ENCODE results near the gene TEAD3.

The TEAD3 gene

DNA sequence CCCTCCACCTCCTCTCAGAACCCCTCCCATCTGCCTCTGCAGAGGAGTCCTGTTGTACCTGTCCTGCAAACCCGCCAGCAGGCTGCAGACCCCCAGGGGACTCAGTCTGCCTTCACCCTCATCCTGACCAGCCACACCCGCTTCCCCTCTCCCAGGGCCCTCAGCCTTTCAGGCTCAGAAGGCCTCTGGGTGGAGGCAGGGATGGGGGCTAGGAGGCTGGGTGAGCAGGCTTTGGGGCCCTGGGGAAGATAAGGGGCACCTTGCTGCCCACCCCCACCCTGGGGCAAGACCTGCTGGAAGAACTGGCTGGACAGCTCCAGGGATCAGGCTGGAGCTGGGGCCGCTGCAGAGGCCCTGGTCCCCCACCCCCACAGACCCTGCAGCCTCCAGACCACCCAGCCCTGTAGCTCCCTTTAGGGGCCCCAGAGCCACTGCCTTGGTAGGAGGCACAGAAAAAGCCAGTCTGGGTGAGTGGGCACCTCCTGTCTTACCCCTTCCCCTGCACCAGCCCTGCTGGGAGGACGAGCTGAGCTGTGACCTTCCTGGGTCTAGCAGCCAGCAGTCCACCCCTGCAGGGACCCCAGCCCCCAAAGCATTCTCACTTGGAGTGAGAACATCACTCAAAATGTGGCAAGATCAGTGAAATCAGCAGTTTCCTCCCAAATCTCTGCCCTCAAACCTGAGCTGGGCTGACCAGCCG, 5.2 kb downstream of the TEAD3 start:
- TF ChIP-seq ZNF274 (IDR thresholded peaks at IDR 0.05; ENCODE audit: low read depth, low read length): no peak
- H3K4me3 ChIP-seq (ENCODE audit: low read length): no peak overlapping the region

DNA sequence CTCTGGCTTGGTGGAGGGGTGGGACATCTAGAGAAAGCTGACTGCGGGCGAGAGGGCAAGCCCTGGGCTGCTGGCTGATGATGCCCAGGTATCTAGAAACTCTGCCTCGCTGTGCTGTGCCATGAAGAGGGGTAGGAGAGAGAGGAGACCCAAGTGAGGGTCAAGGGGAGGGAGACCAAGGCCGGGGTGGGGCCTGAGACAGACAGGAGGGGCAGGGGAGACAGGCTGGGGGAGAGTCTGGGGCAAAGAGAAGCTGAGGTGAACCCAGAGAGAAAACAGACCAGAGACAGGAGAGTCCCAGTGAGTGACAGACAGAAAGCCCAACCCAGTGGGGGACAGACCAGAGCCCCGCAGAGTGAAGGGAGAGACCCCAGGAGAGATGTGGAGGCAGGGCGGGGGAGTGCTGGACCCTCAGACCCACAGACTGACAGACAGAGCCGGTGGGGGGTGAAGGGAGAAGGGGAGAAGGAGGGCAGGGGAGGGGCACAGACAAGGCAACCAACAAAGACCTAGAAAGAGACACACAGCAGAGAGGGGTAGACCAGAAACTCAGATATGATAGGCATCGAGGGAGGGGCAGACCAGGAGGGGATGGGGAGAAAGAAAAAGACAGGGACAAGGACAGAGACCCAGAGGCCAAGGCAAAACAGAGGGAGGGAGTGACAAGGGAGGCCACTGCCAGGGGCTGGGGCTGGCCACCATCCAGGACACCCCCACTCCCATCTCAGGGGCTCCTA, 5.9 kb downstream of the TEAD3 start:
- no peak for TF ChIP-seq ZNF274 (IDR thresholded peaks at IDR 0.05; ENCODE audit: low read depth, low read length)
- H3K4me3 ChIP-seq (ENCODE audit: low read length): no peak overlapping the region

DNA sequence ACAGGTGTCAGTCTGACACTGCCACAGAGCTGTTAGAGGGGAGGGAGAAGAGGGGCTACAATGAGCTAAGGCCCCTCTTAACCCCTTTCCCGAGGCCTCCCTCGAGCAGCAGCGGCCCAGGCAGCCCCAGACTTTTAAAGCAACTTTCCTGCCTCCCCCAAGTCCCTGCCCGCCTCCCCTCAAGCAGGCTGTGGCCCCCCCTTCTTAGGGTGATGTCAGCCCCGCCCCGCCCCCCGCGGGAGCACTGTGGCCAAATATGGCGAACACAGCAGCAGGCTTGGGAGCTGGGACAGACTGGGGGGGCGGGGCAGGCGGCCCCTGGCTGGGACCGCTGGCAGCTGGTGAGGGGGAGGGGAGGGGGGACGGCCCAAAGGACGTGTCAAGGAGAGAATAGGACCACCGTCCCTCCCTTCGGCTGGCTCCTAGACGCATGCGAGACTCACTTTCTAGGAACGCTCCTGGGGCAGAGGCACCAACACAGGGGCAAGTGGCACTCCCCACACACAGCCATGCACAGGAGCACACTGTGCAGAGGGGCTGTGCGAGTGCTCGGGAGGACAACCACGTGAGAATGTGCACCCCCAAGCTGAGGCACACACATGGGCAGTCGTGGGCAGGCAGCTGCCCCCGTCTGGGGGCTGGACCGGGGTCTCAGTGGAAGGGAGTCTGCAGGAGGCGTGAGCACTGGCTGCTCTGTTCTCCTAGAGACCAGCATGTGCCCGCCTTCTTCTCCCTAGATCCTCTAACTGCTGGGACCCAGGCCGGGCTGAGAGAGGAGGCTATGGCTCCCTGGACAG, 6.7 kb downstream of the TEAD3 start:
- no peak for TF ChIP-seq ZNF274 (IDR thresholded peaks at IDR 0.05; ENCODE audit: low read depth, low read length)
- no peak overlapping the region for H3K4me3 ChIP-seq (ENCODE audit: low read length)

DNA sequence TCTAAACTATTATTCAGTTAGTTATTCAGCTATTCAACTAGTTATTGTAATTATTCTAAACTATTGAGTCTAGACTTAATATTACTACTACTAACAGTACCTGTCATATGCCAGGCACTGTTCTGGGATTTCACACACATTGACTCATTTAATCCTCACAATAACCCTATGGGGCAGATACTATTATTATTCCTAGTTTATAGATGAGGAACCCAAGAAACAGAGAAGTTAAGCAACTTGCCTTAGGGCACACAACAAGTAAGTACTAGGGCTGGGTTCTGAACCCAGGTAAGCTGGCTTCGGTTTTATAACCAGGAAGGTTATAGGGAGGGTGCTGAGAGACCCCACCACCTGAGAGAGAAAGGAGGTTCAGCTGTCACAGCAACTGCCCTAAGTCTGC, 7.8 kb downstream of the TEAD3 start:
- H3K4me3 ChIP-seq (ENCODE audit: low read length): no peak overlapping the region
- TF ChIP-seq ZNF274 (IDR thresholded peaks at IDR 0.05; ENCODE audit: low read depth, low read length): no peak

DNA sequence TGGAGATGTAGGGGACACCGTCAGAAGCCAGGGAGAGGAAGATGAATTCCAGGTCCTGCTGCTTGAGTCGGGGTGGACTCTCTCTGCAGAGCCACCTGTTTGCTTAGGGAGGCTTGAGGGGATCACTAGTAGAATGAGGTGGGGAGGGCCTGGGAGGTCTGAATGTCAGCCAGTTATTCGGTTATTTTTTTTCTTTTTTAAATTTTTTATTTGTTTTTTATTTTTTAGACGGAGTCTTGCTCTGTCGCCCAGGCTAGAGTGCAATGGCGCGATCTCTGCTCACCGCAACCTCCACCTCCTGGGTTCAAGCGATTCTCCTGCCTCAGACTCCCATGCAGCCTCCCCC, 8.4 kb downstream of the TEAD3 start:
- TF ChIP-seq ZNF274 (IDR thresholded peaks at IDR 0.05; ENCODE audit: low read depth, low read length): no peak
- H3K4me3 ChIP-seq (ENCODE audit: low read length): no peak overlapping the region

DNA sequence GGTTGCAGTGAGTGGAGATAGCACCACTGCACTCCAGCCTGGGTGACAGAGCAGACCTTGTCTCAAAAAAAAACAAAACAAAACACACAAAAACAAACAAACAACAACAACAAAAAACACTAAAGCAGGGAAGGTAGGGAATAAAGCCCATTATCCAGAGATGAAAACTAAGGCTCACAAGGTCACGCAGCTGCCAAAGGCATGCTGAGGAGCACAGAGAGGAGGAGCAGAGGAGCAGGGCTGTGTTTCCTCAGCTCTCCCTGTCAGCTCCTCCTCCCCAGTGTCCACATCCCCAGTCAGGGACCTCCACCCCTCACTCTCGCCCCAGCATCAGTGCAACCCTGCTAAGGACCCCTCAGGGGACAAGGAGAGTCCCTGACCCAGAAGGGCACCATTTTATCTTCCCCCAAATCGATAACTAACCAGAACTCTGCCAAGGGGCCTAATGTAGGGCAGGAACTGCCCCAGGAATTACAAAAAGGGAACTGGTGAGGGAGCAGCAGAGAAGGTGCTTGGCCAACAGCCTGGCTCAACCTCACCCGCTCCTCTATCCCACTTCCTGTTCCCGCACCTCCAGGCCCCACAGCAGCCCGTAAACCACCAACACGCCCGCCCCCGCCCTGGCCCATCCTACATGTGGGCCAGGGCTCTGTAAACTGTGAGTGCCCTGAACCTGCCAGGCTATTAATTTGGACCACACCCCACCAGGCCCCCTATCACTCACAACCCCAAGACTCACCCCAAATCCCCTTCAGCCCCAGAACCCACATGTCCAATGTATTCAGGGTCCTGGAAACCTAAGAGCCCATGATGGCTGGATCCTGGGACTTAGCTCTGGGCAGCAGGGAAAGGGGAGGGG, 9.0 kb downstream of the TEAD3 start:
- no peak overlapping the region for H3K4me3 ChIP-seq (ENCODE audit: low read length)
- no peak for TF ChIP-seq ZNF274 (IDR thresholded peaks at IDR 0.05; ENCODE audit: low read depth, low read length)

DNA sequence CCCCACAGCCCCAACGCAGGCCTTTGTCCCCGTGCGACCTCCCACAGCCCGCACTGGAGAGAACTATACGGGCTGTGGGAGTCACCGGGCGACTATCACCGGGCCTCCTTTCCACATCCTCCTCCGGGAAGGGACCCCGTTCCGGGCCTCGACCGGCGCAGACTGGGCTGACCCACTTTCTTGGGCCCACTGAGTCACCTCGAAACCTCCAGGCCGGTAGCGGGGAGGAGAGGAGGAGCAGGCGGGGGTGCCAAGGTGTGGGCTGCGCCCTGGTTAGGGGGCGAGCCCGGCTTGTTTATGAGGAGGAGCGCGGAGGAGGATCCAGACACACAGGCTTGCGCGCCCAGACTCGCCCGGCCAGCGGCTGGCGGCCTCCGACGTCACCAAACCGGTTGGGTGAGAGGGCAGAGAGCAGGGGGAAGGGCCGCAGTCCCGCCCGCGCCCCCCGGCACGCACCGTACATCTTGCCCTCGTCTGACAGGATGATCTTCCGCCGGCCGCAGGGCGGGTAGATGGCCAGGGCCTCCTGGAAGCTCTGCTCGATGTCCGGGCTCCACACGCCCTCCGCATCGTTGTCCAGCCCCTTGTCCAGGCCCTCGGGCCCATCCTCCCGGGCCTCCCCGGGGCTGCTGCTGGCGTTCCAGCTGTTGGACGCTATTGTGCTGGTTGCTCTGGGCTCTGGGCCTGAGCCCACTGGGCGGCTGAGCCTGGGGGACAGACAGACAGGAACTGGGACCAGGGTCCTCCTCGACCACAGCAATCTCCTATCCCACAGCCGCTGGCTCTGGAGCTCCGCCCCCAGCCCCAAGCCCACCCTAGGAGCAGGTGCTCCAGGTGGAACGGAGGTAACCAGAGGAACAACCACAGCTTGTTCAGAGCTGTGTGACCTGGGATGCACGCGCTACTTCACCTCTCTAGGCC, 10.6 kb downstream of the TEAD3 start:
- no peak for TF ChIP-seq ZNF274 (IDR thresholded peaks at IDR 0.05; ENCODE audit: low read depth, low read length)
- no peak overlapping the region for H3K4me3 ChIP-seq (ENCODE audit: low read length)

DNA sequence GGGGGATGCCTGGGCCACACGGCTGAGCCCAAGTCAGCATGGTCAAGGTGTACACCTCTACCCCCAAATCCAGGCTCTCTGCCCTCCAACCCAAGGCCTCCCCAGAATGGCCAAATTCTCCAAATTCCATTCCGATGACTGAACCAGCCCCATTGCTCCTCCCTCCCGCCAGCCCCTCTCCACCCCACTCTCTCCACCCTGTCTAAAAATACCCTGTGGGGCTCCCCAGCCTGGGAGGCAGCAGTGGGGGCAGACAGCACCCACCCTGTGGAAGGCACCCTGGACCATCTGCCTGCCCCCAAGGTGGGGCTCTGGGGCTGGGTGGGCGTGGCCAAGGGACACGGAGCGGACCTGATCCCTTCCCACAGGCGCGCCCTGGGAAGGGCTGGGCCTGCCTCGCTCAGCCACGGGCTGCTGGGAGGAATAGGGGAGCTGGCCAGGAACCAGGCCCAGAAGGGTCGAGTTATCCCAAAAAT, 11.4 kb downstream of the TEAD3 start:
- TF ChIP-seq ZNF274 (IDR thresholded peaks at IDR 0.05; ENCODE audit: low read depth, low read length): no peak
- no peak overlapping the region for H3K4me3 ChIP-seq (ENCODE audit: low read length)

DNA sequence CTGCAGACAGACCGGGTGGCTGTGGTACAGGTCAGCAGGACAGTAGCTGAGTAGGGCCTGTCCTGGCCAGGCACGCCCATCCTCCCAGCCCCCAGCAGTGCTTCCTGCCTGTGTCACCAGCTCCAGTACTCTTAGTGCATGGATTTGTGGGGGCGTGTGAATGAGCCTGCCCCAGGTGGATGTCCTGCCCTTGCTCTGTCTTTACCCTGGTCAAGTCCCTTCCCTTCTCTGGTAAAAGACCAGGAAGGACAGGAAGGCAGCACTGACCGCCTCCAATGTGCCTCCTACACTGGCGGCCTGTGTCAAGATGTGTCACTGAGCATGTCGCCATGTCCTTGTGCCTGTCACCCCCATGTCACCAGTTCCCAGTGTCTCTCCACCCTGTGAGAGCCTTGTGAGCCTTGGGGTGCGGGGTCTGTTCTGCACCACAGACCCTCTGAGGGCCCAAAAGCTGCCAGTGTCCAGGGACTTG, 11.9 kb downstream of the TEAD3 start:
- no peak for TF ChIP-seq ZNF274 (IDR thresholded peaks at IDR 0.05; ENCODE audit: low read depth, low read length)
- no peak overlapping the region for H3K4me3 ChIP-seq (ENCODE audit: low read length)

DNA sequence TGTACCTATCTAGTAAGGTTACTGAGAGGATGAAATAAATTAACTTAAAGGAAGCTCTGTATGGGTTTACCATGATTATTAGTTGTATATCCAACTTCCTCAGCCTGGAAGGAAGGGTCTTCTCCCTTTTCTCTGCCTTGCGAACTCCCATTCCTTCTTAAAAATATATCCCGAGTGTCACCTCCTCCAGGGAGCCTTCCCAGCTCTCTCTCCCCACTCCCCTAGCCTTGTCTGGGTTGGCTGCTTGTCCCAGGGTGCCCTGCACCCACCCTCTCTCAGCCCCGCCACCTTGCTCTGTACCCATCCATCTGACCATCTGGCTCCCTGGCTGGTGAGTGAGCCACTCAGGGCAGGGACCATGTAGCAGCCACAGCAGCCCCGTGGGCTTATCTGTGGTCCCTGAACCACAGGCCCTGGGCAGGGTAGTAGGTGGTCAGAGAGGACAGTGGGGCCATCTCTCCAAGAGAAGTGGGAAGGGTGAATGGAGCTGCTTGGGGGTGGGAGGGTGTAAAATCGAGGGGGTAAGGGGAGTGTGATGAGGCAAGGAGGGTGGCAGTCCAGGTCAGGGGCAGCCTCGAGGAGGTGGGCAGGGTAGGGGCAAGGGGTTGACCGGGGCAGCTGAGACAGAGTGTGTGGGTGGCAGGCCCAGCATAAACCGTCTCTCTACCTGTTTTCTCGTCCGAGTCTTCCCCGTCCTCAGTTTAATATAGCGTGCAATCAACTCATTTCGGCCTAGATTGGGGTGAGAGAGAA, 12.8 kb downstream of the TEAD3 start:
- no peak for TF ChIP-seq ZNF274 (IDR thresholded peaks at IDR 0.05; ENCODE audit: low read depth, low read length)
- no peak overlapping the region for H3K4me3 ChIP-seq (ENCODE audit: low read length)

DNA sequence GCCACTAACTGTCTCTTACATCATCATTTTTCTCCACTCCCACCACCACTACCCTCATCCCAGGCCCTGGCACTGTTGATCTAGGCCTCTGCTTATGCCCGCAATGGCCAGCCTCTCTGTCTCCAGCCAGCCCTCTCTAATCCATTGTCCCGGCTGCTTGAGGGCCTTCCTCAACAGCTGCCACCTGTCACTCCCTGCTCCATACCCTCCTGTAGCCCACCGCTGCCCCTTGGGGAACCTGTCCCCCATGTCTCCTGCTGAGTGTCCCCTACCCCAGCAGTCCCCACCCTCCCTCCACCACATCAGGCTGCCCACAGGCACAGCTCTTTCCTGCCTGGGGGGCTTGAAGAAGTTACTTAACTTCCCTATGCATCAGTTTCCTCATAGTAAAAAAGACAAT, 13.4 kb downstream of the TEAD3 start:
- no peak for TF ChIP-seq ZNF274 (IDR thresholded peaks at IDR 0.05; ENCODE audit: low read depth, low read length)

DNA sequence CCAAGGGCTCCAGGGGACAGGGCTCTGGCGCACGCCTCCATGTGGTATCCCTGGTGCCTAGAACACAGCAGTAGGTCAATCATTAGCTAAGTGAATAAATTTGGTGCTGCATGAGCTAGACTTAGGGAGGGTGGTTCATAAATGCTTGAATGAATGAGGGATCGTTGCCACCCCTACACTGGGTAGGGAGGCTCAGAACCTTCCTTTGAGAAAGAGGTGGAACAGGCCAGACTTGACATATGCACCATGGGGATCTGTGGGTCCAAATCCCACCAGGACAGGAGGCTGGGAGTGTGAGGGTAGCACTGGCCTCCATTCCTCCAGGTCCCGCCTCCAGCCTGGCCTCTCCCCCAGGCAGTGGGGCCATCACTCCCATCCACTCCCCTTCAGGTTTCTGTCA, 13.8 kb downstream of the TEAD3 start:
- TF ChIP-seq ZNF274 (IDR thresholded peaks at IDR 0.05; ENCODE audit: low read depth, low read length): no peak
- no peak overlapping the region for H3K4me3 ChIP-seq (ENCODE audit: low read length)

More for the DNA sequence above, 13.4 kb downstream of the TEAD3 start:
- H3K4me3 ChIP-seq (ENCODE audit: low read length): no peak overlapping the region
